GM19372 (cell line): ENCODE data around the gene AJM1.
"Not testable (repeated sequence)": the region's sequence is repeated elsewhere in the genome, so short reads cannot be mapped to it uniquely, and the experiment has no call there.

Source experiments
- ATAC-seq: cut with Tn5 transposase; IDR thresholded peaks from one replicate; pipeline ENCODE4 v1.9.1; 2021; ENCODE audit warnings: mild to moderate bottlenecking, low read depth, moderate library complexity; ENCODE audit not compliant: unreplicated experiment

Gene AJM1

GRCh38 chr9:136843159-136843800 is 1.0 kb downstream of the AJM1 start:
- not testable (repeated sequence) for ATAC-seq

- ATAC-seq = not testable (repeated sequence)
Measured at GRCh38 chr9:136843801-136844740, 1.8 kb downstream of the AJM1 start.

- no peak for ATAC-seq
Measured at GRCh38 chr9:136844761-136845464, 2.6 kb downstream of the AJM1 start.

GRCh38 chr9:136845465-136846260 is 3.4 kb downstream of the AJM1 start:
- no peak for ATAC-seq

- no peak for ATAC-seq
Measured at GRCh38 chr9:136846376-136847087, 4.3 kb downstream of the AJM1 start.

GRCh38 chr9:136847088-136847825 is 5.0 kb downstream of the AJM1 start:
- no peak for ATAC-seq

GRCh38 chr9:136847826-136848392 is 5.6 kb downstream of the AJM1 start:
- ATAC-seq = no peak

GRCh38 chr9:136848393-136849037 is 6.2 kb downstream of the AJM1 start:
- ATAC-seq = no peak

- peak; percentile 83 for ATAC-seq
Measured at GRCh38 chr9:136849038-136849959, 7.0 kb downstream of the AJM1 start, which contains the start of gene PHPT1. PHPT1 (plus strand) TSS chr9:136849409; CDS start chr9:136849431, 22 bp downstream.

- no peak for ATAC-seq
Measured at GRCh38 chr9:136849960-136850865, 7.9 kb downstream of the AJM1 start.

GRCh38 chr9:136850866-136851775 is 8.8 kb downstream of the AJM1 start:
- no peak for ATAC-seq

- ATAC-seq = no peak
Measured at GRCh38 chr9:136851941-136852663, 9.8 kb downstream of the AJM1 start, which contains the start of gene MAMDC4. MAMDC4 (plus strand) TSS chr9:136852346; CDS start chr9:136852417, 71 bp downstream.

- no peak for ATAC-seq
Measured at GRCh38 chr9:136852664-136853595, 10.7 kb downstream of the AJM1 start.
